ENCODE data around the gene KDM4C. TPM values are rescaled to one million over a fixed set of nuclear protein-coding genes. Genes with fewer than 3 reads are reported as not detected.

The KDM4C gene
- total and polyA plus RNA-seq, 7 donors, result 16.4 to 33.5 (median 28.8) TPM

- Histone ChIP-seq H3K4me3 (no peak overlapping the region), H3K36me3 (no peaks in the 10 kb centered on the region), H3K9me3 (no peaks in the 10 kb centered on the region), H3K4me1 (peaks cover 0 to 17% (median 4%) of the 10 kb centered on the region in 4 donors), H3K27me3 (no peaks in the 10 kb centered on the region), H3K27ac (no peak overlapping the region)
- no peak for TF ChIP-seq POLR2AphosphoS5 (IDR thresholded peaks at IDR 0.05)
- TF ChIP-seq EP300 (IDR thresholded peaks at IDR 0.05), result no peak
- TF ChIP-seq CTCF (IDR thresholded peaks at IDR 0.05), result no peak
- TF ChIP-seq POLR2A (IDR thresholded peaks at IDR 0.05), result no peak
- no peak for DNase-seq
- intact Hi-C loops (cut with DNase I), result no loop called here
- 86 to 88% methylated on average over 4 of the region's 4 CpGs for WGBS, 2 donors
Measured at GRCh38 chr9:7085357-7085756, 327.6 kb downstream of the KDM4C start.

- H3K9me3 ChIP-seq, result no peaks in the 10 kb centered on the region
- intact Hi-C loops (cut with DNase I), result no loop called here
- TF ChIP-seq EP300 (IDR thresholded peaks at IDR 0.05) (no peak), POLR2AphosphoS5 (IDR thresholded peaks at IDR 0.05) (no peak), CTCF (IDR thresholded peaks at IDR 0.05) (no peak), POLR2A (IDR thresholded peaks at IDR 0.05) (no peak)
- no peak overlapping the region for H3K27ac ChIP-seq
- H3K4me3 ChIP-seq, result no peak overlapping the region
- H3K4me1 ChIP-seq, result peaks cover 0 to 9% (median 4%) of the 10 kb centered on the region in 4 donors
- no peaks in the 10 kb centered on the region for H3K27me3 ChIP-seq
- DNase-seq, result no peak
- 25 to 83% methylated on average over 3 of the region's 3 CpGs for WGBS, 2 donors
- no peaks in the 10 kb centered on the region for H3K36me3 ChIP-seq
Measured at GRCh38 chr9:7086389-7086788, 328.6 kb downstream of the KDM4C start.

- no peak overlapping the region for H3K4me3 ChIP-seq
- WGBS, 2 donors, result 84 to 96% methylated on average over 3 of the region's 3 CpGs
- H3K36me3 ChIP-seq, result no peaks in the 10 kb centered on the region
- H3K27ac ChIP-seq, result no peak overlapping the region
- no peak for DNase-seq
- intact Hi-C loops (cut with DNase I), result no loop called here
- no peaks in the 10 kb centered on the region for H3K4me1 ChIP-seq
- TF ChIP-seq EP300 (IDR thresholded peaks at IDR 0.05), result no peak
- TF ChIP-seq POLR2AphosphoS5 (IDR thresholded peaks at IDR 0.05), result no peak
- no peak for TF ChIP-seq CTCF (IDR thresholded peaks at IDR 0.05)
- no peak for TF ChIP-seq POLR2A (IDR thresholded peaks at IDR 0.05)
- H3K27me3 ChIP-seq, result no peaks in the 10 kb centered on the region
- no peaks in the 10 kb centered on the region for H3K9me3 ChIP-seq
Measured at GRCh38 chr9:7088611-7089010, 330.8 kb downstream of the KDM4C start.

DNA sequence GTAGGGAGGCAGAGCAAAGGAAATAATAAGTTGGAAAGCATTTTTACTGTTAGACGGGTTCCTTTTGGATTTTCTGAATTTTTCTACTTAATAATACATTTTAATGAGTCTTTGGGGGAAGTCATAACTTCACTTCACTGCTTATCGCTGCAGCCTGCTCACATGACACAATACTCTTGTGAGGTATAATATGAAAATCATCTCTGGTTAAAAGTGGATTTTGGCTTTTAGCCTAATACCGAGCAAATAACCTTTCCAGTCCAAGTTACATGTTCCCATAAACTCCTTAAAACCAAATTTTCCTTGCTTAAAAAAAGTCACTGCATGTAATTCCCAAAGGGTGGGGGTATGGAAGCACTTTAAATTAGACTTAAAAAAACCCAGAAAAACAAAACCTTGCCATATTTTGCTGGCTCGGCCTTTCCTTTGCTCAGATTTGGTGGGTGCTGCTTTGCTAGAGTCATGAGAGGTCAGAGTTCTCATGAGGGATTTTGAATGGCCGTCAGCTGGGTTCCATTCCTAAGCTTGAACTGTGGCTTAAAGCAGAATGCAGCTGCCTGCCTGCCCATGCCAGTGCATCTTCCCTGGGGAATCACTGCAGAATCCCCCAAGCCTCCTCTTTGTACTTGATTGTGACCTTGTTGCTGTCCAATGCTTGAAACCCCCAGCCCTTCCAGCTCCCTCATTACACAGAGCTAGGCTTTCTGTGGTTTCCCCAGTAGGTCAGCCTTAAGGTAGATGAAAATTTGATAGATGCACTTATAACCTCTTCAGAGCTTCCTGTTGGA lies 331.8 kb downstream of the KDM4C start:
- Histone ChIP-seq H3K36me3 (no peaks in the 10 kb centered on the region), H3K4me1 (no peaks in the 10 kb centered on the region), H3K4me3 (no peak overlapping the region), H3K27me3 (no peaks in the 10 kb centered on the region), H3K9me3 (no peaks in the 10 kb centered on the region), H3K27ac (no peak overlapping the region)
- intact Hi-C loops (cut with DNase I), result no loop called here
- DNase-seq, result no peak
- 89 to 93% methylated on average over 5 of the region's 5 CpGs for WGBS, 2 donors
- TF ChIP-seq POLR2AphosphoS5 (IDR thresholded peaks at IDR 0.05) (no peak), POLR2A (IDR thresholded peaks at IDR 0.05) (no peak), EP300 (IDR thresholded peaks at IDR 0.05) (no peak), CTCF (IDR thresholded peaks at IDR 0.05) (no peak)

Measured in sigmoid colon (tissue), 7 donors.